ENCODE data around the gene VPS4B.

VPS4B gene

DNA sequence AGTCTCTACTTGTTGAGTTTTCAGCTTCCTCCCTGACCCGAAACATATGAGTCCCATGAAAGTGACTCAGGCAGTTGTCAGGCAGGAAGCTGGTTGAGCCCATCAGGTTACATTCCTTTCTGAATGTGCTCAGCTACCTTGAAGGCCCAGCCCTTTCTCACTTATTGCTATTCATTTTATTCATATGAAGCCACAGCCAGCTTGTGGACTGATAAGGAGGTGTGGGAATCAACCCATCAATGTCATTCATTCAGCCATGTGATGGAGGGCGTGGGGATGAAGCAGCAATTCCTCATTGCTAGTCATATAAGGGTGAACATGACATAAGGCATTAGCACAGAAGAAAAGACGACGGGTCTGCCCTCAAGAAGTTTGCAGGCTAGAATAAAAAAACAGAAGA is 5.3 kb upstream of the VPS4B start:
- no peak for DNase-seq

DNA sequence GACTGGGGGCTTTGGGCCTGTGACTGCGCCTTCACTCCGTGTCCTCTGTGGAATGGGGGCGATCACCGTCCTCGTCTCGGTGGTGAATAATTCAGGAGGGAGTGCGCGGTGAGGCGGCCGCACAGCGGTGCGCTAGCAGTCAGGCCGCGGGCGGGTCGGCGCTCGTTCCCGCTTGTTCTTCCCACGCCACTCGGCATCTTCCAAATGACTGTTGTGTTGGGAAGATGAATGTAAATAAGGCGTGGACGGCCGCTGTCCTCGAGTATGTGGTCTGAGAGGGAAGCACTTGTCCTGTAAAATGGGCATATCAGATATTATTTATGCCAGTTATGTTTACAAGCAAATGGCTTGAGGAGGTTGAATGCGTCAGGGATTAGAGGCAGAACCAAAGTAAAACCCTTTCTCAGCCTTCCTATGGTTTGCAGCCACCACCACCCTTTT is 608 bp upstream of the VPS4B start:
- DNase-seq = no peak

DNA sequence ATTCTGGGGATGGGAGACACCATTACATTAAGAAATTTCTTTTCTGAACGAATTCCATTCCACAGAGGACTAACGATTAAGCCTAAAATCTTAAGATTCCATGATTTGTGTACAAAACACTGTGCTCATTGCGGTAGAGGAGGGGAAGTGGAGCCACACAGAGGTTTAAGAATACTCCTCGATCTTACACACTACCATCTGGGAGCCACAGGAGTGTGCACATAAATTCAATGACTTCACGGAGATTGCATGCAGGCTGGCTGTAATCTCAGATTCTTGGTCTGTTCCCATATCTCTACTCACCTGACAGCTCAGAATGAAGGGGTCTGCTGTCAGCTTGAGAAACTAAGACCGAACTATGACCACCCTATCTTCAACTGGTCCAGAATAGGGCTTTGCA is 762 bp downstream of the VPS4B start:
- DNase-seq = no peak

DNA sequence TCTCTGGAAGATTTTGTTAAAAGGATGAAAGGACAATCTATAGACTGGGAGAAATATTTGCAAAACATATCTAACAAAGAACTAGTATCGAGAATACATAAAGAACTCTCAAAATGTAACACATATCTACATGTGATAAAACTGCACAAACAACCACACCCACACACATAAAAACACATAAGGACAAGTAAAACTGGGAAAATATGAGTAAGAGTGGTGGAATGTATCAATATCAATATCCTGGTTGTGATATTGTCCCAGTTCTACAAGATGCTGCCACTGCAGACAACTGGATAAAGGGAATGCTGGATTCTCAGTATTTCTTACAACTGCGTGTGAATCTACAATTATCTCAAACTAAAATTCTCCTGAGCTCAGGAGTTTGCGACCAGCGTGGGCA is 9.3 kb downstream of the VPS4B start:
- DNase-seq = no peak

DNA sequence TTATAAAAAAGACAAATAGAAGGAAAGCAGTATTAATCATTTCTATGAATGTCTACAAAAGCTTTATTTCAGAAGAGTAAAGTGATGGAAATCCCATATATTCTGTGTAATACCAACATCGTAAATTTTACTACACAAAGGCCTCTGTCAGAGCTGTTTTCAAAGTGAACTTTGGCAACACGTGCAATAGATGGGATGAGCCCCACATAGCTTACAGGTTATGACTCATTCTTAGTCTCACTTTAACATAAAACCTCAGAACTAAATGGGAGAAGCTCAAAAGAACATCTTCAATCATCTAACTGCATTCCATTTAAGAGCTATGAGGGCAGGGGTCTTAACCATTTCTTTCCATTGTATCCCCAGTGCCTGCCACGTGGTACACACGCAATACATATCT is 11.5 kb downstream of the VPS4B start:
- DNase-seq = no peak

DNA sequence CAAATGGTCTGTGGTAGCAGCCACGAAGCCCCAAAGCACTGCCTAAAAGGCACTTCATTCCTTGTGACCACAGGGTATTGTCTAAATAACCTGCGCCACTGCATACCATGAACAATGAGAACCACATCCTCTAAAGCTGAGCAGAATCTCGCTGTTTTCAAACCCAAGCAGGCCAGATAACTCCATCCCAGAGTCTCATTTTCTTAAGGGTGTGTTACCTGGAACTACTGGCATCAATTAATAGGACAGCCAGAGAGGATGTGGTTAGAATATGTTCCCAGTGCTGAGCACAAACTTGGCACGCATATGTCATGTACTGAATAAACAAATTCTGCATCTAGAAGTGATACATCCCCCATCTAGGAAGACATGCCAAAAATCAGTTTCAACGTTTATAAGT is 13.0 kb downstream of the VPS4B start:
- no peak for DNase-seq

DNA sequence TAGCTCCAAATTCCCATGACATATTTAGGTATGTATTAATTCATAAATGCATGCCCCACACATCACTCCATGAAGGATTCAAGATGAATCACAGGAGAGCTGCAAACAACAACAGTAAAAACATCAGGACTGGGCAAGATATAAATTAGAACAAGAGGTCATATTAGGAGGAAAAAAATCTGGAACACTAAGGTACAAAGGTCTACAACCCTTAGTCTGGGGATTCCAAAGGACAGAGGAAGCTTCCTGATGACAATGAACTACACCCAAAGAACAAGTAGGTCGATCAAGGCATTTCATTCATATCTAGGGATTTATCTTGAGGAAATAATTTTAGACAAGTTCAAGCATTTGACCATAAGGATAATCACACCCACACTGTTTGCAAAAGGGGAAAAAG is 14.5 kb downstream of the VPS4B start:
- no peak for DNase-seq

DNA sequence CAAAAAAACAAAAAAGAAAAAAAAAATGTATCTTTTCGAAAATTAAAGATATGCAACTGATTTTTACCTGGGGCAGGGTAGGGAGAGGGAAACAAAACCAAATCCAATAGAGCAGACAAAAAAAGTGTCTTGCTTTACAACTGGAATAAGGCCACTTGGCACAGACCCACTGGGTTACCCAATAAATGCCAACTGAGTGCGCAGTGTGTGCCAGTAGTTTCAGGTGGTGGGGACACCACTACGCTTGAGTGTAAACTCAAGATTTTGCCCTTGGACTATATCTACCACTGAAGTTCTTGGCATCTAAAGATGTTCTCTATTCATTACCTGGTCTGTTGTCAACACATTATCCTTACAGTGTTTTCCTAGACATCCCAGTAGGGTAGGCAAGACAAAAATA is 16.3 kb downstream of the VPS4B start:
- no peak for DNase-seq

DNA sequence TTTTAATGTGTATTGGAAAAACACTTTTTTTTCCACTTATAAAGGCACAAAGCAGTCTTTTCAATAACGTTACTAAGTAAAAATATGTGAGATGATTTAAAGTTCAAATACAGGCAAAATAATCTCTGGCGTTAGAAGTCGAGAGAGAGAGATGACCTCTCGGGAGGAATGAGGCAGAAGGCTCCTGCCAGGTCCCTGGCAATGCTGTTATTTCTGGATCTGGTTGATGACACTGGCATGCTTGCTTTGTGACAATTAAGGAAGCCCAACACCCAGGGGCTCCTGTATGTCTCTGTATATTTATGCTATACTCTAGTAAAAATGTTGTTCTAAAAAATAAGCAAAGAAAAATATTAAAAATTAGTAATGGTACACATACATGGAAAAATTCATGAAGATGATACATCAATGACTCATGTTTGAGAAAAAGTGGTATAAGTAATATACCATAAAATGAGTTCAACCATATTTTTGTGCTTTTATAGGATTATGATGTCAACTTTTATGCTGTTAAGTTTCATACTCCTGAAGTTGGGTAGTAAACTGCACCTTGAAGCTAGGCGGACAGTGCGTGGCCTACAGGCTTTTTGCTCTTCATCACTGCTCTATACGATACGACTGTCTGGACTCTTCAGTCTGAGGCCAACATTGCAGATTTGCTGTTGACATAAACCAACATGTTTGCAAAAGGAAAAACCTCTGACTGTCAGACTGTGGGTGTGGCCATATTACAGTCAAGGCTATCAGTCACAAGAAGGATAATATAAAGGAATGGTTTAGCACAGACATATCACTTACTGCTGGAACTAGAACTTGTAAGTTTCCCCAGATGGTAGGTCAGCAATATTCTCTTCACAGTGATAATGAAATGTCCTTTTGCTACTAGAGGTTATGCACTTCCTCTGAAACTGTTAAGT is 19.8 kb downstream of the VPS4B start:
- no peak for DNase-seq

DNA sequence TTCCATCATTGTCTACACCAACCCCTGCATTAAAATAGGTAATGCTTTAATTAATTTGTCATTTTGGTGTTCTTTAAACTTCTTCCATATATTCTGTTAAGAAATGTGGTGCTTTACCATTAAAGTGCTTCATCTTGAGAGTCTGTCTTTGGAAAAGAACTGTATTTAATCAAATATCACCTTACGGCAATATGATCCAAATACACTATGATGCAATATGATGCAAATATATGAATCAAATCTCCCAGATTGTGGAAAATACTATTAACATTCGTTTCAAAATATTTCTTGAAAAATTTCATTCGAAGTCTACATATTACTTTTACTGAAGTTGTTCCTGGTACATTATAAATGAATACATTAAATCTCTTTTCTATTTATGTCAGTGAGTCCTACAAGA is 23.0 kb downstream of the VPS4B start:
- no peak for DNase-seq

DNA sequence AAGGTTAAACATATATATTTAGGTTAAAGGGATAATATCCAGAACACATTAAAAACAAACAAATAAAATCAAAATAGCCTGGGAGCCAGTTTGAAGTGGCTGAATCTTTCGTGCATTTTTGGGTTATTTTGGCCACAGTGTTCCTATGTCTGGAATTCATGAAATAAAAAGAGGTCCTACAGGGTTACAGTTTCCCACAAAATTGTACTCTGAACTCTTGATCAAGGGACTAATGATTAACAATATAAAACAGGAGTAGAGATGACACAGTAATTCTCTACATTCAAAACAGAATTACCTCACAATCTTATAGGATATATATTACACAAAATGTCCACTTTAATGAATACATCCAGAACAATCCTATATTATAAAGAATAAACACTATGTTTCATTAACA is 24.9 kb downstream of the VPS4B start:
- no peak for DNase-seq

DNA sequence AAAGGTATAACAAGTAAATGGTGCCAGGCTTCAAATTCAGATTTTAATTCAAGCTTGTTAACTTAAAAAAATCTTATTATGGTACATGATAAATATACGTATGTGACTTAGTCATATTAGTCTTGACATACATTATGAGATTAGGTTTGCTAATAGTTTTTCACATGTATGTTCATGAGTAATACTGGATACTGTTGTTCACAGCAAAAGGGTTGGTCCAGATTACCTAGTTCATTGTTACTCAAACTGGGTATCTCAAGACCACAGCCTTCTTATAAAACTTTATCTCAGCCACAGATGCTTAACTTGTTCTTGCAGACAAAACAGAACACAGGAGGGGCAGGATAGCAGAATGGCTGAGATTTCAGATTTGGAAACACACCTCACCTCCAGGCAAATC is 26.8 kb downstream of the VPS4B start:
- no peak for DNase-seq

DNA sequence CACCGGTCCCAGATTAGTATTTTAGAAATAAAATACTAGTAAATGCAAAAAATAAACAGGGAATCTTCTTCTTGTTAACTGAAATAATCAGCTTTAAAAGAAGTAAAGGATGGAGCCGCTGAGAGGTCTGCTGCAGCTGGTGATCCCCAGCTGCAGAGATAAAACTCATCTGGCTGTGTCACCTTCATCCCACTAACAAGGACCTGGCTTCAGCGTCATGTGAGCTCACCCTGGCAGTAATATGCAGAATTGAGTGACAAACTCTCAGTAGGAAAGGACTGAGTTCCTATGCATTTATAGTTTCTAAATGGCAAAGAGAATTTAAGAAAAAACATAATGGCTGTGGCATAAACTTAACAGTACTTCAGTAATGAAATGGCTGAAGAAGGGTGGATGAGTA is 27.3 kb downstream of the VPS4B start:
- DNase-seq = no peak

DNA sequence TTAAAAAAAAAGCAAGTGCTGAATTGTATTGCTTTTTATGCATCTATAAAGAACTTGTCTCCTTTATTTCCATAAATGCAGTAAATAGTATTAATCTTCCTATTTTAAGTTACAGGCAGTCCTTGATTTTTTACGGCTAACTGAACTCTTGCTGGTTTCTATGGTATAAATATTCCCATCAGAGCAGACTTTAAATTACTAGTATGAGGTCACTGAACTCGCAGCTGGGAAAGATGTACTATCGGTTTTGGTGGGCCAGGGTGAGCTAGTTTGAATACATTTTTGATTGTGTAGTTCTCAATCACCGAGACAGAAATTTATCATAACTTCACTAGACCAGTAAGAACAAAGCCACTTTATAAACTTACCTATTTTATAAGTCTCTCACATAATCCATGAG is 34.4 kb downstream of the VPS4B start:
- DNase-seq = no peak

DNA sequence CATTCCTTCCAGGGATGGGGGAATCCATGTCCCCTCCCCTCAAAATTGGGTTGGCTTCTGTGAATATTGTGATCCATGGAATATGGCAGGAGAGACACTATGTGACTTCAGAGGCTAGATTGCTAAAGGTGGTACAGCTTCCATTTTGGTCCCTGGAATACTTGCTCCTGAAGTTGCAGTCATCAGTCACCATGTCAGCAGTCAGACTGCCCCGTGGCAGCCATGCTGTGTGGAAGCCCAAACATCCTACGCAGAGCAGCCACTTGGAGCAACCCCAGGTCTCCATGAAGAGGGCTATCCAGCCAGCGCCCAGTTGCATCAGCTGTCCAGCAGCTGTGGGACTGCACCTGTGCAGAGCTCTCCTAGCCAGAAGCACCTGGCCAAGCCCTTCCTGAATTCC is 39.4 kb downstream of the VPS4B start:
- DNase-seq = no peak

DNA sequence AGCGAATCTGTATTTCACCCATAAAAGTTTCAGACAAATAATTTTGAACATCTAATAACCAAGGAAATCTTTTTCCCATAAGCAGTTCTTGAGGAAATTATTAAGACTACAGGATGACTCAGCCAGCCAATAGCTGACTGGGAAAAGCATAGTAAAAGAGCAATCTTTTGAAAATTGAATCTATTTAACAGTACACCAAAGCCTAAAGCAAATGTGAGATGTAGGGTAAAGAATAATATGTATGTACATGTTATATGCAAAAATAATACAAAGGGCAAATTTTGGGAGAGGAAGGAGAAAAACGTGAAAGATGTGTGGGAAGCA is 42.7 kb downstream of the VPS4B start:
- no peak for DNase-seq

DNA sequence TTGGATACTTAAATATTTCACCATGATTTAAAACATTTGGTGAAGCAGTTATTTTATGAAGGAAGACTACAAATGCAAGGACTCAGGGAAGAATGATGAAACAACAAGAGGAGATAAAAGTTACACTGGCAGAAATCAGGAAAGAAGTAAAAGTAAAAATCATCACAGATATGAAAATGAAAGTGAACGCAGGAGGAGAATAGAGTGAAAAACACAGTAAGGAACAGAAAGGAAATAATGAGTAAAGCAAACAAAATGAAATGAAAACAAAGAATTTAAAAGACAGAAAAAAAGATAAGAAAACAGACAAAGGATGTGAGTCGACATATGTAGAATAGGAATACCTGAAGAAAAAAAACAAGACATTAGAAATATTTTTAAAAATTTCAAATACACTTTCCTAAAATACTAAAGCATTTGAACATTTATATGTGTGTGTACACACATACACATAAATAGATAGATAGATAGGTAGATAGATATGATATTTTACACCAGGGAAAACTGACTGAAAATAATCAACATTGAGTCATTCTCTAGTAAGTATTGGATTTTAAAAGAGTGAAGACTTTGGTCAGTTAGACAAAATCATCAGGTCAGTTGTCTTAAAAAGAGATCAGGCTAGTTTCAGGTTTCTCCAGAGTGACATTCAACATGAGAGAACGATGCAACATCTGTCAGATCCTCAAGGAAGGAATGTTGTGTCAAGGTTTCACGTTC is 43.2 kb downstream of the VPS4B start:
- no peak for DNase-seq

DNA sequence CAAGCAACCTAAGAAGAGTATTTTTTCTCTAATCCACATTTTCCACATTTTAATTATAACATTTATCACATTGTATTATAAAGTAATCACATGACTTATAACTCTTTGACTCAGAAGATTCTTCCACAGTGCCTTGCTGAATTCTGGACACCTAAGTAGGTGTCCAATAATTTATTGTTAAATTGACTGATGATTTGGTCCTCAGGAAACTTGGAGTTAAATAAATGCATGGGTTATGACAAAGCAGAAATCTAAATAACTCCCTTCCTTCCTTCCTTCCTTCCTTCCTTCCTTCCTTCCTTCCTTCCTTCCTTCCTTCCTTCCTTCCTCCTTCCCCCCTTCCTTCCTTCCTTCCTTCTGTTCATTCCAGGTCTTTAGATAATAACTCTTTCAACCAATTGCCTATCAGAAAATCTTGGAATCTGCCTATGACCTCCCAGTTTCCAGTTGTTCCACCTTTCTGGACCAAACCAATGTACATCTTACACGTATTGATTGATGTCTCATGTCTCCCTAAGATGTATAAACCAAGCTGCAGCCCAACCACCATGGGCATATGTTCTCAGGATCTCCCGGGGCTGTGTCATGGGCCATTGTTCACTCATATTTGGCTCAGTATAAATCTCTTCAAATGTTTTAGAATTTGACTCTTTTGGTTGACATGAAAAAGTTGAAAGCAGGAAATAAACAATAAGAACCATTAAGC is 44.8 kb downstream of the VPS4B start:
- DNase-seq = no peak

DNA sequence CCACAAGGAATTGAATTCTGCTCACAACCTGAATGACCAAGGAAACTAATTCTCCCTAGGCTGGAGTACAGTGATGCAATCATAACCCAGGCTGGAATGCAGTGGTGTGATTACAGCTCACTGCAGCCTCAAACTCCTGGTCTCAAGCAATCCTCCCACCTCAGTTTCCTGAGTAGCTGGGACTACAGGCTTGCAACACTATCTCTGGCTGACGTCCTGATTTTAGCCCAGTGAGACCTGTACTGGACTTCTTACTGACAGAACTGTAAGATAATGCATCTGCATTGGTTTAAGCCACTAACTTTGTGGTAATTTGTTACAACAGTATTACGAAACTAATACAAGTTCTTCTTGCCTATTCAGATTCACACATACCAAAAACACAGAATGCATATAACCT is 45.7 kb downstream of the VPS4B start:
- no peak for DNase-seq

DNA sequence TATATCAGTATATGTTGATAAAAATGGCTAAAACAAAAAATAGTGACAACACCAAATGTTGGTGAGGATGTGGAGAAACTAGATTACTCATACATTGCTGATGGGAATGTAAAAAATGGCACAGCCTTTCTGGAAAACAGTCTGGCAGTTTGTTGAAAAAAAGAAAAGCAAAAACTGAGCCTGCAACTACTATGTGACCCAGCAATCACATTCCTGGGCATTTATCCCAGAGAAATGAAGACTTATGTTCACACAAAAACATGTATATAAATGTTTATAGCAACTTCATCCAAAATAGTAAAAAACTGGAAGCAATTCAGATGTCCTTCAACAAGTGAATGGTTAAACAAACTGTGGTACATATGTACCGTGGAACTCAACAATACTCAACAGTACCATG is 47.7 kb downstream of the VPS4B start:
- no peak for DNase-seq

DNA sequence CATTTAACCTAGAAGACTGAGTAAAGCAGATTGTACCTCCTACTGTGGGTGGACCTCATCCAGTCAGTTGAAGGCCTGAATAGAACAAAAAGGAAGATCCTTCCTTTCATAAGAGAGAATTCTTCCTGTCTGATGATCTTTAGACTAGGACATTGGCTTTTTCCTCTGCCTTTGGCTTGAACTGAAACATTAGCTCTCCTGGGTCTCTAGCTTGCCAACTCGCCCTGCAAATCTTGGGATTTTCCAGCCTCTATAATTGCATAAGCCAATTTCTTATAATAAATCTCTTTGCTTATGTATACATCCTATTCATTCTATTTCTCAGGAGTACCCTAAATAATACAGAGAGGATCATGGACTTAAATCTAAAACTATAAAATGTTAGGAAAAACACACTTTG is 49.1 kb downstream of the VPS4B start:
- DNase-seq = no peak

DNA sequence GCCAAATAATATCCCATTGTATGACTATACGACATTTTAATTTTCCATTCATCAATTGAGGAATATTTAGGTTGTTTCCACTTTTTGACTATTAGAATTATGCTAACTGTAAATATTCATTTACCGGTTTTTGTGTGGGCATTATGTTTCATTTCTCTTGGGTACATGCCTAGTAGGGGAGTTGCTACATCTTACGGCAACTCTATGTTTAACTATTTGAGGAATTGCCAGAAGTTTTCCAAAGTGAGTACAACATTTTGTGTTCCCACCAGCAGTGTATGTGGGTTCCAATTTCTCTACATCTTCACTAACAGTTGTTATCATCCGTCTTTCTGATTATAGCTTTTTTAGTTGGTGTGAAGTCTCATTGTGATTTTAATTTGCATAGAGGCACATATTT is 53.7 kb downstream of the VPS4B start:
- DNase-seq = no peak

DNA sequence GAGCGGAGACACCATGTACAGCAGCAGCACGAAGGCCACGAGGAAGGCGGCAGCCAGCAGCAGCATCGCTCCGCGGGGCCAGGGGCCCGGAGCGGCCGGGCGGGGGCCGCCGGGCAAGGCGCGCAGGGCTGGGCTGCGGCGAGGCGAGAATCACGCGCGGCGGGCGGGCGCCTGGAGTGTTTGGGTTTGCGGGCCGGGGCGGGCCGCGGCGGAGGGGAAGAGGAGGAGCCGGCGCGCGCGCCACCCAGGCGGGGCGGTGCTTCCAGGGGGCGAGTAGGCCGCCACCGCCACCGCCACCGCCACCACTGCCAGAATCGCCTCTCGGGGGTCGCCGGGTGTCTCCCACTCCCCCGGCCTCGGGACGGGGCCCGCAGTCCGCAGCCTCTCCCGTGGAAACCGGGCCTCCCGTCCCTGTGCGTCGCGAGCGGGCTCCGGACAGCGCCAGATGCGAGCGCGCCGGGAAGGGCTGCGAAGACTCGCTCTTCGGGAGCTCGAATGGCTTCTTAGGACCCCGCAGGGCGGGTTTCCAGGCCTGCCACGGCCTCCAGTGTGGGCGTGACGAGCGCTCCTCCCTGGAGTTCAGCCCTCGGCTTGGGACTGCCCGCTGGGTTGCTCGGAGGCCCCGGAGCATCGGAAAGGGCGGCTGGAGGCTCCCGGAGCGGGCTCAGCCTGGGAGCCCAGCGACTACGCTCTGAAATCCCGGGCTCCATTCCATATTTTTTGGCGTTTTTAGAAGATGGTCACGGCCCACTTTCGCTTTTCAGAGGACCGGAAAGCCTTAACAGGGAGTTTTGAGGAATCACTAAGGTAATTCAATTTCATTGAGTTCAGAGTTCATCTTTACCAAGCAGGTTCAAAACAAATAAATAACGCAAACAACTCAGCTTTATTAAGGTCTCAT is 55.0 kb downstream of the VPS4B start, which contains the start of gene KDSR:
TSS of gene KDSR (minus strand) at position 154 of the 901 bp plus-strand sequence. CDS start at position 66, 88 bp downstream.
- peak; percentile 89 for DNase-seq

Measured in stimulated activated CD4-positive, alpha-beta T cell treated with anti-CD3 and anti-CD28 coated beads, Interleukin-15, amount 100 ng/mL, for 24 hours (primary cell).